Activated CD4-positive, alpha-beta T cell treated with anti-CD3 and anti-CD28 coated beads, Interleukin-2, amount 10 ng/mL, durations not matched to agents 24 days and 14 days (primary cell): ENCODE measurements around the gene HDGFL2. TPM values are rescaled to one million over a fixed set of nuclear protein-coding genes. Genes with fewer than 3 reads are reported as not detected.

Experiments
- DNase-seq: peaks from one replicate; pipeline ENCODE4 v3.0.0; 2022
- H3K27ac Mint-ChIP-seq: one replicate; pipeline ENCODE4 v1.8.0; 2022; ENCODE audit warnings: mild to moderate bottlenecking, mixed read lengths
- H3K27me3 Mint-ChIP-seq: one replicate; pipeline ENCODE4 v1.8.0; 2022; ENCODE audit warnings: mixed read lengths
- H3K36me3 Mint-ChIP-seq: one replicate; pipeline ENCODE4 v1.8.0; 2022; ENCODE audit warnings: low read depth, mild to moderate bottlenecking, mixed read lengths
- H3K4me1 Mint-ChIP-seq: one replicate; pipeline ENCODE4 v1.8.0; 2021; ENCODE audit warnings: mixed read lengths
- H3K4me3 Mint-ChIP-seq: one replicate; pipeline ENCODE4 v1.8.0; 2022; ENCODE audit warnings: mild to moderate bottlenecking, moderate library complexity, mixed read lengths
- H3K9me3 Mint-ChIP-seq: one replicate; pipeline ENCODE4 v1.8.0; 2021; ENCODE audit warnings: mixed read lengths
- intact Hi-C: fragments of 100-400 bp; cut with micrococcal nuclease; formaldehyde crosslinking; loops from one replicate; pipeline ENCODE4 v1.15.1; 2023
- total RNA-seq: library from RNA; stranded (reverse); gene quantifications from 2 replicates; pipeline ENCODE4 v1.2.3, GENCODE V29; 2022

The HDGFL2 gene
- total RNA-seq, 1 donor from 2014 or later = 72.7 TPM

DNA sequence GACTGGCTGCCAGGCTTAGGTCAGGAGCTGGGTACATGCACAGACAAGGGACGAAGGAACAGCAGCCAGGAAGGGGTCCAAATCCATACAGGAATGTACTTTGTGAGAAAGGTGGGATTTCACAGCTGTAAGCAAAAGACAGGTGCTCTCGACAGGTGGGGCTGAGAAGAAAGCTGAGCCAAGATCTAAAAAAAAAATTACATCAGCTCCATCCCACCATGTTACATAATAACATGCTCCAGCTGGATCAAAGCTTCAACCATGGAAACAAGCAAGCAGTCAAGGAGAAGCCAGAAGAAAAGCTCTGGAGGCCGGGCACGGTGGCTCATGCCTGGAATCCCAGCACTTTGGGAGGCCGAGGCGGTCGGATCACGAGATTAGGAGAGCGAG, 22.5 kb upstream of the HDGFL2 start:
- H3K4me1 Mint-ChIP-seq = no peaks in the 10 kb centered on the region
- no peak overlapping the region for H3K4me3 Mint-ChIP-seq
- intact Hi-C loops = loop anchor here (10.0 kb wide), 1 partner anchor 1015 kb away; no protein-coding TSS in a partner anchor
- no peaks in the 10 kb centered on the region for H3K9me3 Mint-ChIP-seq
- peaks cover 29% of the 10 kb centered on the region for H3K36me3 Mint-ChIP-seq
- DNase-seq = no peak
- no peaks in the 10 kb centered on the region for H3K27me3 Mint-ChIP-seq
- no peak overlapping the region for H3K27ac Mint-ChIP-seq

GRCh38 chr19:4452230-4452990, 19.7 kb upstream of the HDGFL2 start:
- DNase-seq = no peak
- intact Hi-C loops = loop anchor here (10.0 kb wide), 1 partner anchor 1018 kb away; no protein-coding TSS in a partner anchor
- no peak overlapping the region for H3K27ac Mint-ChIP-seq

GRCh38 chr19:4453232-4454179, 18.6 kb upstream of the HDGFL2 start:
- Mint-ChIP-seq H3K4me3 (no peak overlapping the region), H3K36me3 (peaks cover 20% of the 10 kb centered on the region)
- intact Hi-C loops = loop anchor here (10.0 kb wide), 1 partner anchor 1019 kb away; no protein-coding TSS in a partner anchor

More at GRCh38 chr19:4452230-4452990, 19.7 kb upstream of the HDGFL2 start:
- Mint-ChIP-seq H3K9me3 (no peaks in the 10 kb centered on the region), H3K27me3 (no peaks in the 10 kb centered on the region), H3K4me1 (peaks cover 12% of the 10 kb centered on the region), H3K4me3 (no peak overlapping the region), H3K36me3 (peaks cover 22% of the 10 kb centered on the region)

GRCh38 chr19:4454747-4455718, 17.1 kb upstream of the HDGFL2 start:
- intact Hi-C loops = loop anchor here (10.0 kb wide), 1 partner anchor 1020 kb away; no protein-coding TSS in a partner anchor
- DNase-seq = no peak
- Mint-ChIP-seq H3K27me3 (peaks cover 2% of the 10 kb centered on the region), H3K4me1 (peaks cover 16% of the 10 kb centered on the region), H3K4me3 (no peak overlapping the region), H3K27ac (no peak overlapping the region), H3K9me3 (no peaks in the 10 kb centered on the region), H3K36me3 (peaks cover 12% of the 10 kb centered on the region)

More at GRCh38 chr19:4453232-4454179, 18.6 kb upstream of the HDGFL2 start:
- DNase-seq = no peak
- H3K4me1 Mint-ChIP-seq = peaks cover 16% of the 10 kb centered on the region
- peaks cover 2% of the 10 kb centered on the region for H3K27me3 Mint-ChIP-seq
- no peak overlapping the region for H3K27ac Mint-ChIP-seq
- H3K9me3 Mint-ChIP-seq = no peaks in the 10 kb centered on the region

GRCh38 chr19:4455719-4456475, 16.2 kb upstream of the HDGFL2 start:
- peak; percentile 66 for DNase-seq
- peaks cover 16% of the 10 kb centered on the region for H3K4me1 Mint-ChIP-seq
- no peaks in the 10 kb centered on the region for H3K9me3 Mint-ChIP-seq
- peaks cover 5% of the 10 kb centered on the region for H3K36me3 Mint-ChIP-seq
- intact Hi-C loops = loop anchor here (2.0 to 10.0 kb wide), 2 partner anchors 209 to 1021 kb away; partner anchors contain the start of gene YJU2
- peak overlapping the region; percentile 92 for H3K27ac Mint-ChIP-seq
- peak overlapping the region; percentile 96 for H3K4me3 Mint-ChIP-seq
- peaks cover 2% of the 10 kb centered on the region for H3K27me3 Mint-ChIP-seq

DNA sequence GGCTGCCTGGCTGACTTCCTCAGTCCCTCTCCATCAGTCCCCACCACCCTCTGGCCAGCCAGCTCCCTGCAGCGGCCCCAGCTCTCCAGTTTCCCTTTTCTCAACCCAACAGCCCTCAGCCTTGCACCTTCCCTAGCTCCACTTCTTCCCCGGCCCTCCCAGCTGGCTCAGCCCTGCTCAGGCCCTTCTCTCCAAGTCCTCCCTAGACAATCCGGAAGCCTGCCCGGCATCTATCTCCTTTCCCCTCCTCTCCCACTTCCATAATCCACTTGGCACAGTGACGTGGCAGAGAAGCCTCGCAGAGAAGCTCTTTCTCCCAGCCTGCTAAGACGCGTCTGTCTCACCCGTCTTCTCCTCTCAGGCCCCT, 15.6 kb upstream of the HDGFL2 start:
- peak; percentile 66 for DNase-seq
- Mint-ChIP-seq H3K9me3 (no peaks in the 10 kb centered on the region), H3K27ac (peak overlapping the region; percentile 92), H3K4me1 (peaks cover 16% of the 10 kb centered on the region), H3K27me3 (peaks cover 2% of the 10 kb centered on the region), H3K36me3 (peaks cover 4% of the 10 kb centered on the region), H3K4me3 (peak overlapping the region; percentile 96)
- intact Hi-C loops = loop anchor here (2.0 to 10.0 kb wide), 2 partner anchors 210 to 1022 kb away; partner anchors contain the start of gene YJU2

GRCh38 chr19:4456843-4457653, 15.0 kb upstream of the HDGFL2 start:
- Mint-ChIP-seq H3K4me3 (peak overlapping the region; percentile 96), H3K4me1 (peaks cover 16% of the 10 kb centered on the region), H3K9me3 (no peaks in the 10 kb centered on the region), H3K36me3 (peaks cover 2% of the 10 kb centered on the region), H3K27ac (peak overlapping the region; percentile 92), H3K27me3 (peaks cover 2% of the 10 kb centered on the region)
- peak; percentile 77 for DNase-seq
- intact Hi-C loops = loop anchor here (1.0 to 10.0 kb wide), 4 partner anchors 14 to 1022 kb away; partner anchors contain the start of genes CHAF1A and YJU2

DNA sequence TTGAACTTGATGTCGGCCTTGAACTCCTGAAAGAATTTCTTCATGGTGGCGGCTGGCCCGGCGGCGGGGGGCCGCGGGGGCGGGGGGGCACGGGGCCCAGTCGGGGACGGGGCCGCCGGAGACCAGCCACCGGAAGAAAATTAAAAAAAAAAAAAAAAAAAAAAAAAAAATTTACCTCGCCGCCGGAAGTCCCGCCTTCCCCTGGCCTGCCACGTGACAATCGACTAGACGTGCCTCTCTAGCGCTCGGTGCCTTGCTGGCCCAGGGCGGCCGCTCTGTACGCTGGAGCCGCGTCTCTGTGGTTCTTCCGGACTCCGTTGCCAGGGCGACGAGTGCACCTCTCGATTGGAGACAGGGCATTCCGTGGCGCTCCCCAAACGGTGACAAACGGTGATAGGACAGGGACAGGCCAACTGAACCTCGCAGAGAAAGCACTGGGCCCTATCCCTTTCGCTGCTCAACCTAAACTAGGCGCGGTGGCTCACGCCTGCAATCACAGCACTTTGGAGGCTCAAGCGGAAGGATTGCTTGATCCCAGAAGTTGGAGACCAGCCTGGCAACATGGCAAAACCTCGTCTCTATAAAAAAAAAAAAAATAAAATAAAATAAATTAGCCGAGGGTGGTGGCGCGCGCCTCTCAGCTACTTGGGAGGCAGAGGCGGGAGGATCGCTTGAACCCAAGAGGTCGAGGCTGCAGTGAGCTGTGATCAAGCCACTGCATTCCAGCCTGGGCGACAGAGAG, 14.3 kb upstream of the HDGFL2 start, which contains the start of gene UBXN6:
Gene UBXN6, minus strand, starts transcription at position 141 of the 742 bp plus-strand sequence. Its CDS starts 97 bp downstream, at position 44.
- DNase-seq = peak; percentile 100
- H3K27ac Mint-ChIP-seq = peak within 1 kb of the TSS; percentile 92
- peak within 1 kb of the TSS; percentile 96 for H3K4me3 Mint-ChIP-seq
- H3K27me3 Mint-ChIP-seq = peaks cover 2% of the 10 kb centered on the region
- intact Hi-C loops = loop anchor here (1.0 to 10.0 kb wide), 4 partner anchors 13 to 1023 kb away; partner anchors contain the start of genes CHAF1A and YJU2
- H3K9me3 Mint-ChIP-seq = no peaks in the 10 kb centered on the region
- peaks cover 2% of the 10 kb centered on the region for H3K36me3 Mint-ChIP-seq
- H3K4me1 Mint-ChIP-seq = peaks cover 16% of the 10 kb centered on the region

GRCh38 chr19:4464815-4465581, 7.1 kb upstream of the HDGFL2 start:
- DNase-seq = no peak
- Mint-ChIP-seq H3K27me3 (no peaks in the 10 kb centered on the region), H3K36me3 (no peaks in the 10 kb centered on the region), H3K4me3 (no peak overlapping the region), H3K4me1 (peaks cover 3% of the 10 kb centered on the region), H3K27ac (no peak overlapping the region), H3K9me3 (no peaks in the 10 kb centered on the region)
- intact Hi-C loops = no loop called here

GRCh38 chr19:4467835-4468234, 4.3 kb upstream of the HDGFL2 start:
- intact Hi-C loops = no loop called here
- Mint-ChIP-seq H3K9me3 (no peaks in the 10 kb centered on the region), H3K4me1 (peaks cover 8% of the 10 kb centered on the region), H3K27me3 (no peaks in the 10 kb centered on the region), H3K27ac (no peak overlapping the region), H3K36me3 (no peaks in the 10 kb centered on the region), H3K4me3 (no peak overlapping the region)
- DNase-seq = no peak
